Hepatocyte (in vitro differentiated cells): ENCODE measurements around the gene ZC3H12C. TPM values are rescaled to one million over a fixed set of nuclear protein-coding genes. Genes with fewer than 3 reads are reported as not detected.

Experiments
- DNase-seq: peaks from one replicate; pipeline ENCODE4 v3.0.0-alpha.2; 2016; ENCODE audit warnings: low spot score
- H2AFZ ChIP-seq: fragments of 200-600 bp; sonication (generic); 2 replicates; pipeline ENCODE4 v1.6.0; 2016; ENCODE audit warnings: antibody characterized with exemption, mild to moderate bottlenecking
- H3K27ac ChIP-seq: fragments of 200-600 bp; sonication (generic); 2 replicates; pipeline ENCODE4 v1.5.1; 2016; ENCODE audit warnings: mild to moderate bottlenecking
- H3K27me3 ChIP-seq: fragments of 200-600 bp; sonication (generic); 2 replicates; pipeline ENCODE4 v1.6.1; 2016
- H3K36me3 ChIP-seq: fragments of 200-600 bp; sonication (generic); replicated peaks from 2 replicates; pipeline ENCODE4 v1.5.1; 2016; ENCODE audit warnings: low read depth; ENCODE audit not compliant: insufficient read depth
- H3K4me1 ChIP-seq: fragments of 200-600 bp; sonication (generic); 2 replicates; pipeline ENCODE4 v1.5.1; 2016; ENCODE audit warnings: mild to moderate bottlenecking, moderate library complexity; ENCODE audit not compliant: insufficient read depth
- H3K4me2 ChIP-seq: fragments of 200-600 bp; sonication (generic); 2 replicates; pipeline ENCODE4 v1.6.0; 2016
- H3K4me3 ChIP-seq: fragments of 200-600 bp; sonication (generic); 2 replicates; pipeline ENCODE4 v1.5.1; 2016; ENCODE audit warnings: mild to moderate bottlenecking
- H3K79me2 ChIP-seq: fragments of 200-600 bp; sonication (generic); 2 replicates; pipeline ENCODE4 v1.6.0; 2017; ENCODE audit warnings: mild to moderate bottlenecking
- H3K9me2 ChIP-seq: fragments of 200-600 bp; sonication (generic); replicated peaks from 2 replicates; pipeline ENCODE4 v1.6.0; 2017; ENCODE audit warnings: mild to moderate bottlenecking; ENCODE audit not compliant: insufficient read depth
- H3K9me3 ChIP-seq: fragments of 200-600 bp; sonication (generic); 2 replicates; pipeline ENCODE4 v1.5.1; 2016; ENCODE audit warnings: low read depth, mild to moderate bottlenecking
- H4K20me1 ChIP-seq: fragments of 200-600 bp; sonication (generic); 2 replicates; pipeline ENCODE4 v1.6.0; 2016; ENCODE audit warnings: mild to moderate bottlenecking; ENCODE audit not compliant: insufficient read depth, poor library complexity, severe bottlenecking
- CTCF ChIP-seq: fragments of 200-600 bp; sonication (generic); IDR thresholded peaks from 2 replicates; pipeline ENCODE4 v1.5.1; 2016; ENCODE audit warnings: antibody characterized with exemption, mild to moderate bottlenecking; ENCODE audit not compliant: poor library complexity
- EZH2 ChIP-seq: fragments of 200-600 bp; sonication (generic); IDR thresholded peaks from 2 replicates; pipeline ENCODE4 v1.6.1; 2016; ENCODE audit warnings: antibody characterized with exemption, mild to moderate bottlenecking, borderline replicate concordance
- EZH2phosphoT487 ChIP-seq: fragments of 200-600 bp; sonication (generic); IDR thresholded peaks from one replicate; pipeline ENCODE4 v1.6.1; 2018; ENCODE audit warnings: antibody characterized with exemption, mild to moderate bottlenecking, low read depth, moderate library complexity; ENCODE audit not compliant: unreplicated experiment, severe bottlenecking
- WGBS: methylation state at CpG from one replicate; pipeline ENCODE4 v1.1.6; 2016; ENCODE audit warnings: low lambda C conversion rate; ENCODE audit errors: missing lambda C conversion rate; 5-methylcytosine and 5-hydroxymethylcytosine counted together
- polyA plus RNA-seq: library from polyadenylated mRNA; unstranded; fragments of >200 nt; fragmentation: Nextera tagmentation; extraction: Ambion mirVana; gene quantifications from 2 replicates; pipeline ENCODE4 v1.2.1, GENCODE V29; 2016
- total RNA-seq: library from RNA; depleted of rRNA; stranded (reverse); fragments of >200 nt; gene quantifications from 2 replicates; pipeline ENCODE4 v1.2.3, GENCODE V29; 2014

The ZC3H12C gene
- total and polyA plus RNA-seq, 2 experiments from 2014 or later: 1.7 to 12.3 TPM

GRCh38 chr11:110184456-110184855 is 91.3 kb downstream of the ZC3H12C start:
- no peak overlapping the region for H3K27ac ChIP-seq
- no peaks in the 10 kb centered on the region for H3K36me3 ChIP-seq
- H3K4me2 ChIP-seq: no peak overlapping the region
- H3K4me3 ChIP-seq: no peak overlapping the region
- no peak for DNase-seq
- no peaks in the 10 kb centered on the region for H3K27me3 ChIP-seq
- H3K4me1 ChIP-seq: no peaks in the 10 kb centered on the region
- 95% methylated on average over 7 of the region's 7 CpGs for WGBS
- no peak overlapping the region for H2AFZ ChIP-seq
- no peaks in the 10 kb centered on the region for H3K9me3 ChIP-seq
- no peaks in the 10 kb centered on the region for H3K9me2 ChIP-seq
- TF ChIP-seq EZH2phosphoT487 (no peak), CTCF (no peak)
- no peaks in the 10 kb centered on the region for H4K20me1 ChIP-seq
- H3K79me2 ChIP-seq: no peaks in the 10 kb centered on the region

- H3K36me3 ChIP-seq: no peaks in the 10 kb centered on the region
- no peaks in the 10 kb centered on the region for H3K79me2 ChIP-seq
- DNase-seq: no peak
- no peak overlapping the region for H2AFZ ChIP-seq
- no peak for TF ChIP-seq EZH2
- no peak for TF ChIP-seq EZH2phosphoT487
- no peak for TF ChIP-seq CTCF
- H3K9me3 ChIP-seq: no peaks in the 10 kb centered on the region
- no peak overlapping the region for H3K4me3 ChIP-seq
- H3K4me1 ChIP-seq: no peaks in the 10 kb centered on the region
- no peaks in the 10 kb centered on the region for H3K9me2 ChIP-seq
- 52% methylated on average over 3 of the region's 3 CpGs for WGBS
- no peak overlapping the region for H3K27ac ChIP-seq
- H4K20me1 ChIP-seq: no peaks in the 10 kb centered on the region
- H3K4me2 ChIP-seq: no peak overlapping the region
- H3K27me3 ChIP-seq: no peaks in the 10 kb centered on the region
Observed at GRCh38 chr11:110185121-110185591, 92.0 kb downstream of the ZC3H12C start.

- no peak overlapping the region for H3K4me3 ChIP-seq
- no peaks in the 10 kb centered on the region for H3K4me1 ChIP-seq
- TF ChIP-seq CTCF (no peak), EZH2 (no peak), EZH2phosphoT487 (no peak)
- no peak for DNase-seq
- H3K36me3 ChIP-seq: no peaks in the 10 kb centered on the region
- H3K27ac ChIP-seq: no peak overlapping the region
- no peaks in the 10 kb centered on the region for H3K27me3 ChIP-seq
- H3K9me2 ChIP-seq: no peaks in the 10 kb centered on the region
- H3K4me2 ChIP-seq: no peak overlapping the region
- no peak overlapping the region for H2AFZ ChIP-seq
- WGBS: 64% methylated on average over 7 of the region's 7 CpGs
- H4K20me1 ChIP-seq: no peaks in the 10 kb centered on the region
- no peaks in the 10 kb centered on the region for H3K9me3 ChIP-seq
- H3K79me2 ChIP-seq: no peaks in the 10 kb centered on the region
Observed at GRCh38 chr11:110185599-110185998, 92.4 kb downstream of the ZC3H12C start.

- no peak overlapping the region for H3K27ac ChIP-seq
- H3K4me1 ChIP-seq: no peaks in the 10 kb centered on the region
- no peak for TF ChIP-seq EZH2phosphoT487
- no peak for TF ChIP-seq EZH2
- no peak for TF ChIP-seq CTCF
- no peaks in the 10 kb centered on the region for H3K79me2 ChIP-seq
- H3K4me3 ChIP-seq: no peak overlapping the region
- no peak overlapping the region for H2AFZ ChIP-seq
- no peaks in the 10 kb centered on the region for H3K9me3 ChIP-seq
- H3K9me2 ChIP-seq: no peaks in the 10 kb centered on the region
- DNase-seq: no peak
- no peaks in the 10 kb centered on the region for H3K27me3 ChIP-seq
- H4K20me1 ChIP-seq: no peaks in the 10 kb centered on the region
- no peak overlapping the region for H3K4me2 ChIP-seq
- WGBS: 97% methylated on average over 5 of the region's 5 CpGs
- no peaks in the 10 kb centered on the region for H3K36me3 ChIP-seq
Observed at GRCh38 chr11:110186456-110186855, 93.3 kb downstream of the ZC3H12C start.
